ENCODE measurements around the gene PGM2.

DNA sequence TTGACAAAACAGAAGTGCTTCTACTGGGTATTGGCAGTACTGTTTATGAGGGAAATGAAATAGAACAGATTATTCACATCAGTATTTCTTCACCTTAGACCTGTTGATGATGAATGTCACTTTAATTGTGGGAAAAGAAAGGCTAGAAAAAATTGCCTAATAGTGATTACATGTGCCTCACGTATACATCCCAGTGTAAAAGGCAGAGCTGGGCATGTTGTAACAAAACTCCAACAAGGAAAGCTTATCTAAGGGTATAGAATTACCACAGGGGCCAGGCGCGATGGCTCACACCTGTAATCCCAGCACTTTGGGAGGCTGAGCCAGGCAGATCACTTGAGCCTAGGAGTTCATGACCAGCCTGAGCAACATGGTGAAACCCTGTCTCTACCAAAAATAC is 4.2 kb downstream of the PGM2 start:
- TF ChIP-seq, protein P1, sequence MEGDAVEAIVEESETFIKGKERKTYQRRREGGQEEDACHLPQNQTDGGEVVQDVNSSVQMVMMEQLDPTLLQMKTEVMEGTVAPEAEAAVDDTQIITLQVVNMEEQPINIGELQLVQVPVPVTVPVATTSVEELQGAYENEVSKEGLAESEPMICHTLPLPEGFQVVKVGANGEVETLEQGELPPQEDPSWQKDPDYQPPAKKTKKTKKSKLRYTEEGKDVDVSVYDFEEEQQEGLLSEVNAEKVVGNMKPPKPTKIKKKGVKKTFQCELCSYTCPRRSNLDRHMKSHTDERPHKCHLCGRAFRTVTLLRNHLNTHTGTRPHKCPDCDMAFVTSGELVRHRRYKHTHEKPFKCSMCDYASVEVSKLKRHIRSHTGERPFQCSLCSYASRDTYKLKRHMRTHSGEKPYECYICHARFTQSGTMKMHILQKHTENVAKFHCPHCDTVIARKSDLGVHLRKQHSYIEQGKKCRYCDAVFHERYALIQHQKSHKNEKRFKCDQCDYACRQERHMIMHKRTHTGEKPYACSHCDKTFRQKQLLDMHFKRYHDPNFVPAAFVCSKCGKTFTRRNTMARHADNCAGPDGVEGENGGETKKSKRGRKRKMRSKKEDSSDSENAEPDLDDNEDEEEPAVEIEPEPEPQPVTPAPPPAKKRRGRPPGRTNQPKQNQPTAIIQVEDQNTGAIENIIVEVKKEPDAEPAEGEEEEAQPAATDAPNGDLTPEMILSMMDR (IDR thresholded peaks at IDR 0.05), result no peak
- TF ChIP-seq POLR2A (IDR thresholded peaks at IDR 0.05), result no peak
